ENCODE results near the gene POLR3A. TPM values are rescaled to one million over a fixed set of nuclear protein-coding genes. Genes with fewer than 3 reads are reported as not detected.

POLR3A gene
- polyA plus RNA-seq, 1 donor from 2014 or later = 15.6 TPM

- Histone ChIP-seq H2AFZ (ENCODE audit: low read depth, low read length) (no peak overlapping the region), H3K27ac (ENCODE audit: low read length) (no peak overlapping the region), H3K9ac (ENCODE audit: low read length) (no peak overlapping the region), H3K9me2 (ENCODE audit: insufficient read depth, low read length) (no peaks in the 10 kb centered on the region), H3F3A (ENCODE audit: insufficient read depth, low read length, poor library complexity, severe bottlenecking) (no peaks in the 10 kb centered on the region), H3K4me3 (ENCODE audit: low read length) (no peak overlapping the region), H3K79me2 (replicated peaks; ENCODE audit: insufficient read depth, low read length) (no peaks in the 10 kb centered on the region), H3K27me3 (ENCODE audit: insufficient read depth, low read depth, low read length) (no peaks in the 10 kb centered on the region), H4K20me1 (ENCODE audit: insufficient read depth) (no peaks in the 10 kb centered on the region), H3K9me3 (ENCODE audit: low read length) (no peaks in the 10 kb centered on the region), H3K4me2 (ENCODE audit: low read length) (no peak overlapping the region), H3K36me3 (ENCODE audit: insufficient read depth, low read length) (no peaks in the 10 kb centered on the region)
- TF ChIP-seq REST (IDR thresholded peaks at IDR 0.05; ENCODE audit: borderline replicate concordance) (no peak), EZH2 (IDR thresholded peaks at IDR 0.05; ENCODE audit: borderline replicate concordance, insufficient read depth, low read length, poor library complexity, severe bottlenecking) (no peak), CTCF (IDR thresholded peaks at IDR 0.05; ENCODE audit: poor library complexity, severe bottlenecking) (no peak)
These were observed 80.1 kb downstream of the POLR3A start for GRCh38 chr10:77949167-77949566.

GRCh38 chr10:77946084-77946483 lies 83.2 kb downstream of the POLR3A start:
- H3K79me2 ChIP-seq (replicated peaks; ENCODE audit: insufficient read depth, low read length) = no peaks in the 10 kb centered on the region
- no peaks in the 10 kb centered on the region for H3K27me3 ChIP-seq (ENCODE audit: insufficient read depth, low read depth, low read length)
- no peak overlapping the region for H3K4me3 ChIP-seq (ENCODE audit: low read length)
- no peak overlapping the region for H3K27ac ChIP-seq (ENCODE audit: low read length)
- H3K9me2 ChIP-seq (ENCODE audit: insufficient read depth, low read length) = no peaks in the 10 kb centered on the region
- no peaks in the 10 kb centered on the region for H3F3A ChIP-seq (ENCODE audit: insufficient read depth, low read length, poor library complexity, severe bottlenecking)
- H2AFZ ChIP-seq (ENCODE audit: low read depth, low read length) = no peak overlapping the region
- no peaks in the 10 kb centered on the region for H3K36me3 ChIP-seq (ENCODE audit: insufficient read depth, low read length)
- TF ChIP-seq CTCF (IDR thresholded peaks at IDR 0.05; ENCODE audit: poor library complexity, severe bottlenecking) = no peak
- no peak for TF ChIP-seq REST (IDR thresholded peaks at IDR 0.05; ENCODE audit: borderline replicate concordance)
- TF ChIP-seq SMC3 (conservative IDR thresholded peaks at IDR 0.05; ENCODE audit: poor library complexity) = no peak
- TF ChIP-seq EZH2 (IDR thresholded peaks at IDR 0.05; ENCODE audit: borderline replicate concordance, insufficient read depth, low read length, poor library complexity, severe bottlenecking) = no peak
- no peak for TF ChIP-seq TAF1 (IDR thresholded peaks at IDR 0.05; ENCODE audit: low read depth)
- TF ChIP-seq POLR2AphosphoS5 (IDR thresholded peaks at IDR 0.05) = no peak
- TF ChIP-seq MXI1 (conservative IDR thresholded peaks at IDR 0.05; ENCODE audit: poor library complexity, severe bottlenecking) = no peak
- TF ChIP-seq RAD21 (conservative IDR thresholded peaks at IDR 0.05) = no peak
- TF ChIP-seq EP300 (conservative IDR thresholded peaks at IDR 0.05; ENCODE audit: poor library complexity, severe bottlenecking) = no peak
- no peak overlapping the region for H3K4me2 ChIP-seq (ENCODE audit: low read length)
- H3K9me3 ChIP-seq (ENCODE audit: low read length) = no peaks in the 10 kb centered on the region
- no peaks in the 10 kb centered on the region for H4K20me1 ChIP-seq (ENCODE audit: insufficient read depth)
- H3K9ac ChIP-seq (ENCODE audit: low read length) = no peak overlapping the region

Measured in neural cell (in vitro differentiated cells).